ENCODE results near the gene WWOX.

DNA sequence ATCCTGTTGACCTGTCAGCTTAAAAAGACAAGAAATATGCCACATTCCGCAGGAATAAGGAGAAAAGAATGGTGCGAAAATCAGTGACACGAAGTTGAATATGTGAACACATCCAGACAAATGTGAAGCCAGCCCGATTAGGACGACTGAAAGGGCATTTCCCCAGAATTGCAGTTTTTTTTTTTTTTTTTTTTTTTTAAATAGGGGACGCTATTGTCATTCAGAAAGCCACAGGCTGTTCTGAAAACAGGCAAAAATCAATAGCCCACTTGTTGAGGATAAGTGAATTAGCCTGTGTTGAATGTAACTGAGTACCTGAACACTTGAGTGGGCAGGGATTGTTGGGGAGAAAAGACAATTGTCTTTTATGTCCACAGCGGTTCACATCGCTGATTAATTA lies 507.1 kb downstream of the WWOX start:
- no peak for TF ChIP-seq CTCF (conservative IDR thresholded peaks at IDR 0.05)
- TF ChIP-seq EZH2 (IDR thresholded peaks at IDR 0.05; ENCODE audit: low read depth): no peak

Data from PC-9 (cell line).